Body of pancreas (tissue), 4 donors: ENCODE data around the gene HEY2. TPM values are rescaled to one million over a fixed set of nuclear protein-coding genes. Genes with fewer than 3 reads are reported as not detected.

Source experiments
- ATAC-seq: fragments of 150-250 bp; one replicate; pipeline ENCODE4 v1.9.1; 2016
- DNase-seq, 4 donors: peaks; one replicate each; pipeline ENCODE4 v3.0.0-alpha.2; 2019
- H3K27ac ChIP-seq, 4 donors: fragments of 200-600 bp; sonication (generic); 1 replicate in 3 of 4; 2 replicates in 1 of 4; pipeline versions ENCODE4 v1.5.1 to v1.6.1; 2016 to 2019; ENCODE audit warnings: mild to moderate bottlenecking in 1 of 4, mixed read lengths in 1 of 4, moderate library complexity in 1 of 4
- H3K27me3 ChIP-seq, 2 donors: fragments of 200-600 bp; sonication (generic); one replicate each; pipeline ENCODE4 v1.6.0; 2016; ENCODE audit warnings: mild to moderate bottlenecking in 1 of 2
- H3K36me3 ChIP-seq, 2 donors: fragments of 200-600 bp; sonication (generic); replicated peaks in 1 of 2; 2 replicates each; pipeline ENCODE4 v1.5.1; 2016; ENCODE audit warnings: low read depth in 2 of 2; ENCODE audit not compliant: insufficient read depth in 1 of 2
- H3K4me1 ChIP-seq: fragments of 200-600 bp; sonication (generic); one replicate; pipeline ENCODE4 v1.6.0; 2016
- H3K4me3 ChIP-seq, 2 donors: fragments of 200-600 bp; sonication (generic); 1 replicate in 1 of 2; 2 replicates in 1 of 2; pipeline ENCODE4 v1.5.1; 2016 to 2019
- H3K9me3 ChIP-seq, 3 donors: fragments of 200-600 bp; sonication (generic); 1 replicate in 2 of 3; 2 replicates in 1 of 3; pipeline ENCODE4 v1.5.1; 2016
- POLR2A ChIP-seq, 3 donors: fragments of 450-650 bp; IDR thresholded peaks; one replicate each; pipeline ENCODE4 v1.6.1; 2016; ENCODE audit warnings: antibody characterized with exemption in 3 of 3, mild to moderate bottlenecking in 2 of 3
- WGBS, 2 donors: methylation state at CpG; one replicate each; pipeline ENCODE4 v1.1.5; 2017; 5-methylcytosine and 5-hydroxymethylcytosine counted together
- intact Hi-C: fragments of 100-400 bp; cut with DNase I; formaldehyde crosslinking; loops from one replicate; pipeline ENCODE4 v1.15.1; 2023
- total RNA-seq, 2 donors: library from RNA; depleted of rRNA; stranded (reverse); fragments of >200 nt; gene quantifications; one replicate each; pipeline ENCODE4 v1.1.0, GENCODE V29; 2016
- TF ChIP-seq, protein P1 (sequence below), 7 experiments: fragments of 450-650 bp in 4 of 7; fragments of 200-600 bp in 3 of 7; sonication (generic) in 3 of 7; IDR thresholded peaks; one replicate each; pipeline ENCODE4 v1.5.1; 2016 to 2019; ENCODE audit warnings: antibody characterized with exemption in 7 of 7

HEY2 gene
- total RNA-seq, 2 donors from 2014 or later, result 2.6 to 7.3 TPM

DNA sequence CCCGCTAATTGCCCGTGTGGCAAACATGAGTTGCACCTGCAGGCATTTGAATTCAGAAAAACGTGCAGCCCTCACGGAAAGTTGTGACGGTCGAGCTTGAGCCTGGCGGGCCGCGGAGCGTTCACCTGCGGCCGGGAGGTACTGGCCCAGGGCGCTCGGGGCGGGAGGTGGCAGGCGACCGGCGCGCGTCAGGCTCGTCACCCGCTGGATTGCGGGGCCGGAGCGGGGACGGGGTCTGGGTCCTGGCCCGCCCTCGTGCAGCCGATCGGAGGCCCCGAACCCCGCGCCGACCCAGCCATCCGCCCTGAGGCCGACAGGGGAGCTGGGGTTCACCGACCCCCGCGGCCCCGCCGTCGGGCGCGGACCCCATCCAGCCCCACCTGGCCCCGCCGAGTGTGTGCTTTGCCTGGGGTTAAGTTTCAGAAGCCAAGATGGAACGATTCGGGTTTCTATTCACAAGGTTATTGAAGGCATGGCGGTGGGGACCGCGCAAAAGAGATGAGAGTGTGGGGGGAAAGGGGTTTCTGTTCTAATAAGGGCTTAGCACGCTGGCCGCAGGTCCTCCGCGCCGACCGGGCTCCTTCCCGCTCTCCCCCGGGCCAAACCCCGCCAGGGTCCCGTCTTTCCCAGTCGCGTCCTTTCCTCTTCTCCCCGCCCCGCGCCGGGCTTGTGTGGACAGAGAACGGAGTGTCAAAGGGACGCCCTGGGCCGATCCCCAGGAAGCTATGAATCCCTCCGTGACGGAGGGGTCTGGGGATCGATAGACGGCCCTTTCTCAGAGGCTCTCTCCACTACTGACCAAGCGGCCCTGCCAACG is 1.6 kb upstream of the HEY2 start:
- Histone ChIP-seq H3K9me3 (no peaks in the 10 kb centered on the region), H3K4me3 (peak overlapping the region; percentile 18 to 57), H3K4me1 (peaks cover 14% of the 10 kb centered on the region), H3K36me3 (no peaks in the 10 kb centered on the region), H3K27me3 (no peaks in the 10 kb centered on the region), H3K27ac (peak overlapping the region; percentile 85 to 96 (median 90))
- intact Hi-C loops, result no loop called here
- WGBS, 2 donors, result 0 to 1% methylated on average over 9 to 70 of the region's 76 CpGs
- ATAC-seq (peak; percentile 4), DNase-seq (peak; percentile 45 to 65 (median 53))
- TF ChIP-seq POLR2A (IDR thresholded peaks at IDR 0.05), result peak in 2 of 3 donors; percentile 9 to 48
- TF ChIP-seq, protein P1, sequence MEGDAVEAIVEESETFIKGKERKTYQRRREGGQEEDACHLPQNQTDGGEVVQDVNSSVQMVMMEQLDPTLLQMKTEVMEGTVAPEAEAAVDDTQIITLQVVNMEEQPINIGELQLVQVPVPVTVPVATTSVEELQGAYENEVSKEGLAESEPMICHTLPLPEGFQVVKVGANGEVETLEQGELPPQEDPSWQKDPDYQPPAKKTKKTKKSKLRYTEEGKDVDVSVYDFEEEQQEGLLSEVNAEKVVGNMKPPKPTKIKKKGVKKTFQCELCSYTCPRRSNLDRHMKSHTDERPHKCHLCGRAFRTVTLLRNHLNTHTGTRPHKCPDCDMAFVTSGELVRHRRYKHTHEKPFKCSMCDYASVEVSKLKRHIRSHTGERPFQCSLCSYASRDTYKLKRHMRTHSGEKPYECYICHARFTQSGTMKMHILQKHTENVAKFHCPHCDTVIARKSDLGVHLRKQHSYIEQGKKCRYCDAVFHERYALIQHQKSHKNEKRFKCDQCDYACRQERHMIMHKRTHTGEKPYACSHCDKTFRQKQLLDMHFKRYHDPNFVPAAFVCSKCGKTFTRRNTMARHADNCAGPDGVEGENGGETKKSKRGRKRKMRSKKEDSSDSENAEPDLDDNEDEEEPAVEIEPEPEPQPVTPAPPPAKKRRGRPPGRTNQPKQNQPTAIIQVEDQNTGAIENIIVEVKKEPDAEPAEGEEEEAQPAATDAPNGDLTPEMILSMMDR (IDR thresholded peaks at IDR 0.05), result no peak

GRCh38 chr6:125748406-125749172 is 843 bp upstream of the HEY2 start:
- peak overlapping the region; percentile 85 to 96 (median 90) for H3K27ac ChIP-seq
- H3K36me3 ChIP-seq, result no peaks in the 10 kb centered on the region
- no peak for TF ChIP-seq POLR2A (IDR thresholded peaks at IDR 0.05)
- TF ChIP-seq, protein P1 (IDR thresholded peaks at IDR 0.05), result no peak
- ATAC-seq (peak; percentile 3), DNase-seq (no peak)
- H3K4me3 ChIP-seq, result peak overlapping the region; percentile 18 to 57
- no peaks in the 10 kb centered on the region for H3K9me3 ChIP-seq
- no peaks in the 10 kb centered on the region for H3K27me3 ChIP-seq
- H3K4me1 ChIP-seq, result peaks cover 16% of the 10 kb centered on the region
- intact Hi-C loops, result no loop called here
- 0 to 1% methylated on average over 33 to 42 of the region's 42 CpGs for WGBS, 2 donors

- DNase-seq, result peak in 2 of 4 donors; percentile 16 to 47
- intact Hi-C loops, result no loop called here
Observed at GRCh38 chr6:125749865-125750691, 646 bp downstream of the HEY2 start.

DNA sequence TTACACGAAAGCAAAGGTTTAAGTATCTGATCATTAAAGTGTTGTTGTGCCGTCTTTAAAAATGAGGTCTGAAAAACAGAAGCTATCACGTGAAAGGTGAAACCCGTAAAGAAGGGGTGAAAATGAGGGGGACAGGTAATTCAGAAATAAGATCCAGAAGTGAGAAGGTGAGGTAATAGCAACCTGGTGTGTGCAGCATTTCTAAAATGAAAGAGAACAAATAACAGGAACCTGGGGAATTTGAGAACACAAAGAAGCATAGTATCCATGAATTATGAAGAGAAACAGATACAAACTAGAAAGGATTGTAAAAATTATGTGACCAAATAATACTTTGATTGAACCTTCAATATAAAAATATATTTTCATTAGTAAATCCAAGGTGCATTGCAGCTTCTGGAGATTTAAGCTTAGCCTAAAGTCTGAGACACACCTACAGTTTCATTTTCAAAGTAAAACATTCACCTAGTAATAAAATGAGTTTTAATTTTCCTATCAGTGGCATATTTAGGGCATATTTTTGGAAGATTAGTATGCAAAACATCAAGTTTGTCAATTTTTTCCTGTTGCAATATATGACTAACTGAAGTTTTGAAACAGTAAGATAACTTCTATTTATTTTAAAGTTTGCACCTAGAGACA is 1.4 kb downstream of the HEY2 start:
- no peak for DNase-seq
- Histone ChIP-seq H3K4me1 (peaks cover 20% of the 10 kb centered on the region), H3K27me3 (no peaks in the 10 kb centered on the region), H3K9me3 (no peaks in the 10 kb centered on the region), H3K27ac (peak overlapping the region in 3 of 4 donors; percentile 86 to 96 (median 94)), H3K36me3 (no peaks in the 10 kb centered on the region), H3K4me3 (peak overlapping the region in 1 of 2 donors; percentile 44)
- no peak for TF ChIP-seq POLR2A (IDR thresholded peaks at IDR 0.05)
- TF ChIP-seq, protein P1 (IDR thresholded peaks at IDR 0.05), result no peak
- 14% methylated on average over 4 of the region's 4 CpGs for WGBS, 2 donors
- no peak for ATAC-seq
- intact Hi-C loops, result no loop called here

More at GRCh38 chr6:125749865-125750691, 646 bp downstream of the HEY2 start:
- WGBS, 2 donors, result 1% methylated on average over 34 to 35 of the region's 35 CpGs
- peak overlapping the region; percentile 27 to 44 for H3K4me3 ChIP-seq
- TF ChIP-seq, protein P1 (IDR thresholded peaks at IDR 0.05), result no peak
- TF ChIP-seq POLR2A (IDR thresholded peaks at IDR 0.05), result no peak
- ATAC-seq, result peak; percentile 0
- no peaks in the 10 kb centered on the region for H3K27me3 ChIP-seq
- peak overlapping the region; percentile 69 to 96 (median 90) for H3K27ac ChIP-seq
- peaks cover 27% of the 10 kb centered on the region for H3K4me1 ChIP-seq
- H3K9me3 ChIP-seq, result no peaks in the 10 kb centered on the region
- H3K36me3 ChIP-seq, result no peaks in the 10 kb centered on the region
